ENCODE measurements around the gene SCFD2. TPM values are rescaled to one million over a fixed set of nuclear protein-coding genes. Genes with fewer than 3 reads are reported as not detected.

SCFD2 gene
- total RNA-seq, 1 donor: 24.2 TPM

GRCh38 chr4:53010318-53010717, 355.5 kb downstream of the SCFD2 start:
- H4K20me1 ChIP-seq (ENCODE audit: insufficient read depth, low read length): no peaks in the 10 kb centered on the region
- no peaks in the 10 kb centered on the region for H3K9me3 ChIP-seq (ENCODE audit: low read depth, low read length)
- H2AFZ ChIP-seq (ENCODE audit: low read length): no peak overlapping the region
- TF ChIP-seq CTCF (IDR thresholded peaks at IDR 0.05; ENCODE audit: extremely low read depth, low read depth, low read length): no peak
- peaks cover 32% of the 10 kb centered on the region for H3K4me1 ChIP-seq (ENCODE audit: insufficient read depth, low read length)
- H3K4me2 ChIP-seq (ENCODE audit: insufficient read depth, low read length): no peak overlapping the region
- no peaks in the 10 kb centered on the region for H3K79me2 ChIP-seq (ENCODE audit: insufficient read depth, low read length)
- H3K27ac ChIP-seq (ENCODE audit: low read depth, low read length): no peak overlapping the region
- no peak overlapping the region for H3K4me3 ChIP-seq (ENCODE audit: insufficient read depth, low read length)
- no peaks in the 10 kb centered on the region for H3K36me3 ChIP-seq (ENCODE audit: insufficient read depth, low read length)
- H3K27me3 ChIP-seq (ENCODE audit: insufficient read depth, low read length): no peaks in the 10 kb centered on the region
- DNase-seq (ENCODE audit: insufficient read length, low spot score, missing footprints): no peak

GRCh38 chr4:53009824-53010223, 356.0 kb downstream of the SCFD2 start:
- TF ChIP-seq CTCF (IDR thresholded peaks at IDR 0.05; ENCODE audit: extremely low read depth, low read depth, low read length): no peak
- Histone ChIP-seq H3K4me3 (ENCODE audit: insufficient read depth, low read length) (no peak overlapping the region), H3K36me3 (ENCODE audit: insufficient read depth, low read length) (no peaks in the 10 kb centered on the region), H3K4me2 (ENCODE audit: insufficient read depth, low read length) (no peak overlapping the region), H2AFZ (ENCODE audit: low read length) (no peak overlapping the region), H3K4me1 (ENCODE audit: insufficient read depth, low read length) (peaks cover 27% of the 10 kb centered on the region), H3K9me3 (ENCODE audit: low read depth, low read length) (no peaks in the 10 kb centered on the region), H4K20me1 (ENCODE audit: insufficient read depth, low read length) (no peaks in the 10 kb centered on the region), H3K79me2 (ENCODE audit: insufficient read depth, low read length) (no peaks in the 10 kb centered on the region), H3K27me3 (ENCODE audit: insufficient read depth, low read length) (no peaks in the 10 kb centered on the region), H3K27ac (ENCODE audit: low read depth, low read length) (no peak overlapping the region)
- no peak for DNase-seq (ENCODE audit: insufficient read length, low spot score, missing footprints)

- TF ChIP-seq CTCF (IDR thresholded peaks at IDR 0.05; ENCODE audit: extremely low read depth, low read depth, low read length): no peak
- H3K4me1 ChIP-seq (ENCODE audit: insufficient read depth, low read length): peaks cover 10% of the 10 kb centered on the region
- no peak overlapping the region for H3K4me2 ChIP-seq (ENCODE audit: insufficient read depth, low read length)
Observed at GRCh38 chr4:53007024-53007423, 358.8 kb downstream of the SCFD2 start.

GRCh38 chr4:53005808-53006207, 360.1 kb downstream of the SCFD2 start:
- no peak for TF ChIP-seq CTCF (IDR thresholded peaks at IDR 0.05; ENCODE audit: extremely low read depth, low read depth, low read length)
- peaks cover 4% of the 10 kb centered on the region for H3K4me1 ChIP-seq (ENCODE audit: insufficient read depth, low read length)
- no peak for DNase-seq (ENCODE audit: insufficient read length, low spot score, missing footprints)
- no peaks in the 10 kb centered on the region for H3K36me3 ChIP-seq (ENCODE audit: insufficient read depth, low read length)
- H3K9me3 ChIP-seq (ENCODE audit: low read depth, low read length): no peaks in the 10 kb centered on the region
- no peak overlapping the region for H3K4me3 ChIP-seq (ENCODE audit: insufficient read depth, low read length)
- H2AFZ ChIP-seq (ENCODE audit: low read length): no peak overlapping the region
- no peaks in the 10 kb centered on the region for H3K27me3 ChIP-seq (ENCODE audit: insufficient read depth, low read length)
- H3K4me2 ChIP-seq (ENCODE audit: insufficient read depth, low read length): no peak overlapping the region
- H3K27ac ChIP-seq (ENCODE audit: low read depth, low read length): no peak overlapping the region
- H4K20me1 ChIP-seq (ENCODE audit: insufficient read depth, low read length): no peaks in the 10 kb centered on the region
- H3K79me2 ChIP-seq (ENCODE audit: insufficient read depth, low read length): no peaks in the 10 kb centered on the region

More at GRCh38 chr4:53007024-53007423, 358.8 kb downstream of the SCFD2 start:
- Histone ChIP-seq H3K27ac (ENCODE audit: low read depth, low read length) (no peak overlapping the region), H3K36me3 (ENCODE audit: insufficient read depth, low read length) (no peaks in the 10 kb centered on the region), H3K79me2 (ENCODE audit: insufficient read depth, low read length) (no peaks in the 10 kb centered on the region), H3K27me3 (ENCODE audit: insufficient read depth, low read length) (no peaks in the 10 kb centered on the region), H3K4me3 (ENCODE audit: insufficient read depth, low read length) (no peak overlapping the region), H2AFZ (ENCODE audit: low read length) (no peak overlapping the region), H3K9me3 (ENCODE audit: low read depth, low read length) (no peaks in the 10 kb centered on the region), H4K20me1 (ENCODE audit: insufficient read depth, low read length) (no peaks in the 10 kb centered on the region)
- no peak for DNase-seq (ENCODE audit: insufficient read length, low spot score, missing footprints)

All from osteoblast (primary cell).